GM18508 (cell line): ENCODE measurements around the gene RFESD.
A peak's percentile ranks its signal among the peaks of the same experiment; 100 is the strongest.
"Not testable (repeated sequence)": the region's sequence is repeated elsewhere in the genome, so short reads cannot be mapped to it uniquely, and the experiment has no call there.

Experiments
- ATAC-seq: cut with Tn5 transposase; IDR thresholded peaks from one replicate; pipeline ENCODE4 v1.9.1; 2021; ENCODE audit warnings: moderate number of reproducible peaks; ENCODE audit not compliant: insufficient read depth, unreplicated experiment

Gene RFESD

GRCh38 chr5:95627971-95628810 is 18.4 kb upstream of the RFESD start:
- no peak for ATAC-seq

- no peak for ATAC-seq
Measured at GRCh38 chr5:95628933-95629332, 17.6 kb upstream of the RFESD start.

- no peak for ATAC-seq
Measured at GRCh38 chr5:95630394-95630917, 16.1 kb upstream of the RFESD start.

GRCh38 chr5:95631255-95631958 is 15.2 kb upstream of the RFESD start:
- no peak for ATAC-seq

GRCh38 chr5:95631991-95632675 is 14.4 kb upstream of the RFESD start:
- ATAC-seq = peak; percentile 81

GRCh38 chr5:95632942-95633341 is 13.6 kb upstream of the RFESD start:
- not testable (repeated sequence) for ATAC-seq

- ATAC-seq = no peak
Measured at GRCh38 chr5:95633671-95634070, 12.9 kb upstream of the RFESD start.

GRCh38 chr5:95634081-95634480 is 12.5 kb upstream of the RFESD start:
- no peak for ATAC-seq

- no peak for ATAC-seq
Measured at GRCh38 chr5:95638632-95639031, 7.9 kb upstream of the RFESD start.

- no peak for ATAC-seq
Measured at GRCh38 chr5:95641741-95642220, 4.8 kb upstream of the RFESD start.

GRCh38 chr5:95643152-95643551 is 3.4 kb upstream of the RFESD start:
- no peak for ATAC-seq

- peak; percentile 39 for ATAC-seq
Measured at GRCh38 chr5:95644351-95645042, 2.1 kb upstream of the RFESD start.

- ATAC-seq = not testable (repeated sequence)
Measured at GRCh38 chr5:95646226-95646568, 380 bp upstream of the RFESD start.

- no peak for ATAC-seq
Measured at GRCh38 chr5:95647886-95648860, 1.6 kb downstream of the RFESD start.

GRCh38 chr5:95649274-95649673 is 2.7 kb downstream of the RFESD start:
- no peak for ATAC-seq

GRCh38 chr5:95649842-95650620 is 3.5 kb downstream of the RFESD start:
- ATAC-seq = no peak

- no peak for ATAC-seq
Measured at GRCh38 chr5:95652849-95653248, 6.3 kb downstream of the RFESD start.

- ATAC-seq = no peak
Measured at GRCh38 chr5:95654196-95654595, 7.6 kb downstream of the RFESD start.
